ENCODE measurements around the gene CTIF. TPM values are rescaled to one million over a fixed set of nuclear protein-coding genes. Genes with fewer than 3 reads are reported as not detected.

CTIF gene
- total RNA-seq, 4 donors from 2014 or later: 72.2 to 137 (median 86.5) TPM

DNA sequence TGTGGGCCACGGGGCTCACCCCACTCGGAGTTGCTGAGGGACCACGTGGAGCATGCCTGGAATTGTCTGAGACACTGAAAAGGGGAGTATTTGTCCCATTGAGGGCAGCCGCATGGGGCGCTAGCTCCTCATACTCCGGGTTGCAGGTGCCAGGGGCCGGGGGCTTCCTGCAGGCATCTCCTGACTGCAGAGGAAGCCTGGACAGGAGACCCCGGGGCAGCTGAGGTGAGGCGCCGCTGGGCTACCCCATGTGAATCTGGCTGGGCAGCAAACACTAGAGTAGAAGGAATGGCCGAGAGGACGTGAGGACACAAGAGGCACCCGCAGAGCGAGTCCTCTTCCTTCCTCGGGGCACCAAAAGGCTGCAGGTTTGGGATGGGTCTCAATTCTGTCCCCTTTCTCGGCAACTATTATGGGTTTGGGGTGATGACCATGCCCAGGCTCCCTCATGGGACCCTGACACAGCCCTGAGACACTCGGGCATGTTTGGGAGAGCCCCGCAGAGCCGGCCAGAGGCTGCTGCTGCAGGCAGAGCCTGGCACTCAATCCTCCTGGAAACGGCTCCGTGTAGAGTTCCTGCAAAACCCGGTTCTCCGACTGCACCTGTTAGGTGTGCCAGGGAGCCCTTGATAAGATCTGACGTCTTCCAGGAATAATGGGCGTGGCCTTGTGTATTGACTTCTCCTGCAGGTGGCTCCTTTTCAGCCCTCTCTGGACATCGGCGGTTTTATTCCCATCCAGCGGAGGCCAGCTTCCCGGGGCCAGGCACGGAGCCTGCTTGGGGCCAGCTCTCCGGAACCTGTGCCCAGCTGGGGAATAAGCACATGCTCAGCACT lies 77.0 kb downstream of the CTIF start:
- H3K36me3 ChIP-seq: peaks cover 0 to 14% (median 0%) of the 10 kb centered on the region in 3 donors
- H3K27me3 ChIP-seq: no peaks in the 10 kb centered on the region
- peaks cover 0 to 69% (median 21%) of the 10 kb centered on the region in 4 donors for H3K4me1 ChIP-seq
- H3K4me3 ChIP-seq: no peak overlapping the region
- H3K27ac ChIP-seq: peak overlapping the region in 2 of 4 donors; percentile 52 to 70
- H3K9me3 ChIP-seq: no peaks in the 10 kb centered on the region
- TF ChIP-seq POLR2A (IDR thresholded peaks at IDR 0.05) (no peak), EP300 (IDR thresholded peaks at IDR 0.05) (no peak)
- TF ChIP-seq, protein P1, sequence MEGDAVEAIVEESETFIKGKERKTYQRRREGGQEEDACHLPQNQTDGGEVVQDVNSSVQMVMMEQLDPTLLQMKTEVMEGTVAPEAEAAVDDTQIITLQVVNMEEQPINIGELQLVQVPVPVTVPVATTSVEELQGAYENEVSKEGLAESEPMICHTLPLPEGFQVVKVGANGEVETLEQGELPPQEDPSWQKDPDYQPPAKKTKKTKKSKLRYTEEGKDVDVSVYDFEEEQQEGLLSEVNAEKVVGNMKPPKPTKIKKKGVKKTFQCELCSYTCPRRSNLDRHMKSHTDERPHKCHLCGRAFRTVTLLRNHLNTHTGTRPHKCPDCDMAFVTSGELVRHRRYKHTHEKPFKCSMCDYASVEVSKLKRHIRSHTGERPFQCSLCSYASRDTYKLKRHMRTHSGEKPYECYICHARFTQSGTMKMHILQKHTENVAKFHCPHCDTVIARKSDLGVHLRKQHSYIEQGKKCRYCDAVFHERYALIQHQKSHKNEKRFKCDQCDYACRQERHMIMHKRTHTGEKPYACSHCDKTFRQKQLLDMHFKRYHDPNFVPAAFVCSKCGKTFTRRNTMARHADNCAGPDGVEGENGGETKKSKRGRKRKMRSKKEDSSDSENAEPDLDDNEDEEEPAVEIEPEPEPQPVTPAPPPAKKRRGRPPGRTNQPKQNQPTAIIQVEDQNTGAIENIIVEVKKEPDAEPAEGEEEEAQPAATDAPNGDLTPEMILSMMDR (IDR thresholded peaks at IDR 0.05): no peak
- DNase-seq (ENCODE audit: low spot score in 2 of 2): no peak
- WGBS, 2 donors: 88% methylated on average over 25 to 29 of the region's 31 CpGs

DNA sequence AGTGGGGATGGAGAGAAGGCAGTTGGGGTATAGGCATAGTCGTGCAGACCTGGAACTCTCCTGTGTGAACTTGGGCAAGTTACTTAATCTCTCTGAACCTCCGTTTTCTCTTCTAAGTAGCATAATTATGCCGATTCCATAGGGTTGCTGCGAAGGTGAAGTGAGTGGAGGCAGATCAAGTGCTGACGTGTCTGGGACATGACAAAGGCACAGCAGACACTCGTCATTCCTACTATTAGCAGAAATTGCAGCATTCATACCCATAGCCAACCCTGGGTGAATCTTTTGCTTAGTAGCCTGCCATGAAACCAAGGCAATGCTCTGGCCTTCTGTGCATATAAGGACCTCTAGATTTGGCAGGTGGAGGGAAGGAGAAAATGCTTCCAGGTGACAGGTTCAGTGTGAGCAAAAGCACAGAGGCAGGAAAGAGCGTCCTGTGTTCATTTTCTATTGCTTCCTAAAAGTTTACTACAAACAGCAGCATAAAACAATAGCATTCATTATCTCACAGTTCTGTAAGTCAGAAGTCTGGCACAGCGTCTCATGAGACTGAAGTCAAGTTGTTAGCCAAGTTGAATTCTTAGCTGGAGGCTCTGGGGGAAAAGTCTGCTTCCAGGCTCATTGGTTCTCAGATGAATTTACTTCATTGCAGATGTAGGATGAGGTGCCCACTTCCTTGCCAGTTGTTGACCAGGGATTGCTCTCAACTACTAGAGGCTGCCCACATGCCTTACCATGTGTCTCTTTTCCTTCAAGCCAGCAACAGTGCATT lies 77.8 kb downstream of the CTIF start:
- Histone ChIP-seq H3K36me3 (peaks cover 0 to 19% (median 0%) of the 10 kb centered on the region in 3 donors), H3K4me1 (peaks cover 0 to 71% (median 21%) of the 10 kb centered on the region in 4 donors), H3K4me3 (no peak overlapping the region), H3K27me3 (no peaks in the 10 kb centered on the region), H3K27ac (peak overlapping the region in 3 of 4 donors; percentile 40 to 75 (median 70)), H3K9me3 (no peaks in the 10 kb centered on the region)
- TF ChIP-seq POLR2A (IDR thresholded peaks at IDR 0.05) (no peak), EP300 (IDR thresholded peaks at IDR 0.05) (peak in 1 of 2 donors; percentile 7)
- 68 to 71% methylated on average over 8 of the region's 8 CpGs for WGBS, 2 donors
- DNase-seq (ENCODE audit: low spot score in 2 of 2): no peak

DNA sequence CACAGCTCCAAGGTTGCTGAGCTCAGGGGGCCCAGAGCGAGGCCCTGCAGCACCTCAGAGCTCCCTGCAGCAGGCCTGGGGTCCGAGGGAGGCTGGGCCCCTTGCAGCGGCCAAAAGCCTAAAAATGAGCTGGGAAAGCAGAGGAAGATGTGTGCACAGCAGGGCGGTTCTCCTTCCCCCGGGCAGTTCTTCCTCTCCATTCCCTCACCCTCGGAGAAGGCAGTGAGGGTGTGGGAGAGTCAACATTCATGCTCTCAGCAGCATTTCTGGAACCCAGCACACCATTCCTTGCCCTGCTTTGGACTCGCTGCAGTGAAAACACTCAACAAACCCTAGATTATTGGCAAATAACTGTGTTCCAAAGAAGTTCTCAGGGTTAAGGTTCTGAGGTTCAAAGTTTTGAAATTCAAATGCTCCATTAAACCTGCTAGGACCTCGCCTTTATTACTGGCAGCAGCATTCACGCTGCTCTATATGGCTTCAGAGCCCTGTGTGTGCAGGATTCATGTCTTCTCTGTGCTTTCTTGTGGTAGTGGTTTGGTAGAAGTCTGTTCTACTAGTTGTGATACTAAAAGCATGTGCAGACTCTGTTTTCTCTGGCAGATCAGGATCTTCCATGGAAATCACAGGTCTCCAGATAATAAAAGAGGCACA lies 79.1 kb downstream of the CTIF start:
- no peaks in the 10 kb centered on the region for H3K9me3 ChIP-seq
- H3K27ac ChIP-seq: peak overlapping the region in 3 of 4 donors; percentile 40 to 75 (median 70)
- H3K36me3 ChIP-seq: peaks cover 0 to 19% (median 0%) of the 10 kb centered on the region in 3 donors
- TF ChIP-seq POLR2A (IDR thresholded peaks at IDR 0.05): no peak
- peak in 1 of 2 donors; percentile 31 for TF ChIP-seq EP300 (IDR thresholded peaks at IDR 0.05)
- TF ChIP-seq, protein P1 (IDR thresholded peaks at IDR 0.05): no peak
- no peak overlapping the region for H3K4me3 ChIP-seq
- 75 to 77% methylated on average over 9 of the region's 9 CpGs for WGBS, 2 donors
- H3K4me1 ChIP-seq: peaks cover 0 to 75% (median 24%) of the 10 kb centered on the region in 4 donors
- DNase-seq (ENCODE audit: low spot score in 2 of 2): no peak
- no peaks in the 10 kb centered on the region for H3K27me3 ChIP-seq

DNA sequence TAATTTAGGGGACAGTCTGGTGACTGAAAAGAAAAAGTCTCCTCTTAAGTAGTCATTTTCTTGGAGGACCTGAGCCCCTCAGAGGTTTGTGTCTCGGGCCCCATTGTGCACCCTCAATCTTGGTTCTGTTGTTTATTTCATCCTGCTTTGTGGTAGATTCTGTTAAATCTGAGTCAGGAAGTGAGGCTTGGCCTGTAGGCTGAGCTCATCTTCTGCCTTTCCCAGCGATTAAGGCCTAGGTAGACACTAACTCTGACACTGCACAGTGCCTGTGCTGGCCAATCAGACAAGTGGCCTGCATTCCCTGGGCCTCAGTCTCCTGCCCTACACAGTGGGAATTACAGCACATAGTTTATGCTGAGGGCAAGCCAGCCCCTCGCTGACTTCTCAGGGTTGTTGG lies 80.2 kb downstream of the CTIF start:
- H3K4me3 ChIP-seq: no peak overlapping the region
- no peaks in the 10 kb centered on the region for H3K27me3 ChIP-seq
- H3K4me1 ChIP-seq: peaks cover 0 to 75% (median 19%) of the 10 kb centered on the region in 4 donors
- 91 to 96% methylated on average over 3 of the region's 3 CpGs for WGBS, 2 donors
- TF ChIP-seq, protein P1 (IDR thresholded peaks at IDR 0.05): no peak
- TF ChIP-seq POLR2A (IDR thresholded peaks at IDR 0.05) (no peak), EP300 (IDR thresholded peaks at IDR 0.05) (no peak)
- no peak for DNase-seq (ENCODE audit: low spot score in 2 of 2)
- peak overlapping the region in 1 of 4 donors; percentile 70 for H3K27ac ChIP-seq
- peaks cover 0 to 19% (median 0%) of the 10 kb centered on the region in 3 donors for H3K36me3 ChIP-seq
- H3K9me3 ChIP-seq: no peaks in the 10 kb centered on the region

DNA sequence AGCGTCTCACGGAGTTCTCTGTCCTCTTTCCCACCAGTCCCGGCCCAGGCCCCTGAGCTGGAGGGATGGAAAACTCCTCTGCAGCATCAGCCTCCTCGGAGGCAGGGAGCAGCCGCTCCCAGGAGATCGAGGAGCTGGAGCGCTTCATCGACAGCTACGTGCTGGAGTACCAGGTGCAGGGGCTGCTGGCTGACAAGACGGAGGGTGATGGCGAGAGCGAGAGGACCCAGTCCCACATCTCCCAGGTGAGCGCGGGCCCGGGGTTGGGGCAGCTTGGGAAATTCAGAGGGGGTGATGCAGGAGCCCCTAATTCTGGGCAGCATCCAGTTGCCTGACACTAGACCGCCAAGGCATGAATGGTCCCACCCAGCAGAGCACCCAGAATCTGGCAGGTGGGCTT lies 80.7 kb downstream of the CTIF start:
- no peak overlapping the region for H3K4me3 ChIP-seq
- 95 to 98% methylated on average over 12 to 16 of the region's 16 CpGs for WGBS, 2 donors
- H3K27me3 ChIP-seq: no peaks in the 10 kb centered on the region
- TF ChIP-seq, protein P1 (IDR thresholded peaks at IDR 0.05): no peak
- TF ChIP-seq POLR2A (IDR thresholded peaks at IDR 0.05) (no peak), EP300 (IDR thresholded peaks at IDR 0.05) (no peak)
- H3K4me1 ChIP-seq: peaks cover 0 to 76% (median 19%) of the 10 kb centered on the region in 4 donors
- peaks cover 0 to 19% (median 0%) of the 10 kb centered on the region in 3 donors for H3K36me3 ChIP-seq
- DNase-seq (ENCODE audit: low spot score in 2 of 2): no peak
- peak overlapping the region in 1 of 4 donors; percentile 70 for H3K27ac ChIP-seq
- no peaks in the 10 kb centered on the region for H3K9me3 ChIP-seq
